HFF-Myc (cell line): ENCODE results near the gene RXRA.

Source experiments
- DNase-seq: peaks from one replicate; pipeline ENCODE4 v3.0.0-alpha.2; 2011; ENCODE audit warnings: low read depth; ENCODE audit errors: extremely low read depth
- H3K4me3 ChIP-seq: replicated peaks from 2 replicates; pipeline ENCODE4 v1.5.1; 2011; ENCODE audit warnings: low read depth, mild to moderate bottlenecking, control low read depth, low read length
- TF ChIP-seq, protein P1 (sequence below): IDR thresholded peaks from 2 replicates; pipeline ENCODE4 v1.5.1; 2012; ENCODE audit warnings: mild to moderate bottlenecking, low read depth, low read length, control low read depth; ENCODE audit errors: missing control alignments

The RXRA gene

GRCh38 chr9:134344068-134344799 lies 18.0 kb downstream of the RXRA start:
- TF ChIP-seq, protein P1, sequence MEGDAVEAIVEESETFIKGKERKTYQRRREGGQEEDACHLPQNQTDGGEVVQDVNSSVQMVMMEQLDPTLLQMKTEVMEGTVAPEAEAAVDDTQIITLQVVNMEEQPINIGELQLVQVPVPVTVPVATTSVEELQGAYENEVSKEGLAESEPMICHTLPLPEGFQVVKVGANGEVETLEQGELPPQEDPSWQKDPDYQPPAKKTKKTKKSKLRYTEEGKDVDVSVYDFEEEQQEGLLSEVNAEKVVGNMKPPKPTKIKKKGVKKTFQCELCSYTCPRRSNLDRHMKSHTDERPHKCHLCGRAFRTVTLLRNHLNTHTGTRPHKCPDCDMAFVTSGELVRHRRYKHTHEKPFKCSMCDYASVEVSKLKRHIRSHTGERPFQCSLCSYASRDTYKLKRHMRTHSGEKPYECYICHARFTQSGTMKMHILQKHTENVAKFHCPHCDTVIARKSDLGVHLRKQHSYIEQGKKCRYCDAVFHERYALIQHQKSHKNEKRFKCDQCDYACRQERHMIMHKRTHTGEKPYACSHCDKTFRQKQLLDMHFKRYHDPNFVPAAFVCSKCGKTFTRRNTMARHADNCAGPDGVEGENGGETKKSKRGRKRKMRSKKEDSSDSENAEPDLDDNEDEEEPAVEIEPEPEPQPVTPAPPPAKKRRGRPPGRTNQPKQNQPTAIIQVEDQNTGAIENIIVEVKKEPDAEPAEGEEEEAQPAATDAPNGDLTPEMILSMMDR, result no peak
- DNase-seq, result no peak

DNA sequence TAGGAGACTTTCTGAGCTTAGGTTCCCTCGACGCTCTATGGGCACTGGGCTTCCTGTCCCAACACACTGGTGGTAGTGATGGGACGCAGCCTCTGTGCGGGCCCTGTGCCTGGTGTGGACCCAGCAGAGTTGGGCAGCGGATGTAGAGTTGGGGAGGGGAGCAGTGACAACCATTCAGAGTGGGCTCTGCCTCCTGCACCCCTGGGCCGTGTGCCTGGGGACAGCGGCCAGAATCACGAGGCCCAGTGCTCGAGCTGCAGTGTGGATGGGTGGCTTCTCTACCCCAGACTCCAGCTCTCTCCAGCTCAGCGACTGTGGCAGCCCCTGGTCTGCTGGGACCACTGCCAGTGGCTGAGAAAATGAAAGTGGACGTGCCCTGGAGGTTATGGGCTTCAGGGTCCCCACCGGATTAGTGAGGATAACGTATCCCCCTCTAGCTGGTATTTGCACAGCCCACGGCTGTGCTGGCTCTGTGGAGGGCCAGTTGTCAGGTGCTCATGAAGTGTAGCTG lies 18.6 kb downstream of the RXRA start:
- DNase-seq, result no peak
- TF ChIP-seq, protein P1, result no peak

More at GRCh38 chr9:134344068-134344799, 18.0 kb downstream of the RXRA start:
- no peak overlapping the region for H3K4me3 ChIP-seq

GRCh38 chr9:134345737-134346136 lies 19.5 kb downstream of the RXRA start:
- no peak overlapping the region for H3K4me3 ChIP-seq
- TF ChIP-seq, protein P1, result no peak
- no peak for DNase-seq

More for the DNA sequence above, 18.6 kb downstream of the RXRA start:
- no peak overlapping the region for H3K4me3 ChIP-seq

- TF ChIP-seq, protein P1, result no peak
- DNase-seq, result no peak
- no peak overlapping the region for H3K4me3 ChIP-seq
Observed at GRCh38 chr9:134346151-134346550, 19.9 kb downstream of the RXRA start.

- no peak overlapping the region for H3K4me3 ChIP-seq
- no peak for DNase-seq
- TF ChIP-seq, protein P1, result no peak
Observed at GRCh38 chr9:134346840-134347583, 20.8 kb downstream of the RXRA start.

DNA sequence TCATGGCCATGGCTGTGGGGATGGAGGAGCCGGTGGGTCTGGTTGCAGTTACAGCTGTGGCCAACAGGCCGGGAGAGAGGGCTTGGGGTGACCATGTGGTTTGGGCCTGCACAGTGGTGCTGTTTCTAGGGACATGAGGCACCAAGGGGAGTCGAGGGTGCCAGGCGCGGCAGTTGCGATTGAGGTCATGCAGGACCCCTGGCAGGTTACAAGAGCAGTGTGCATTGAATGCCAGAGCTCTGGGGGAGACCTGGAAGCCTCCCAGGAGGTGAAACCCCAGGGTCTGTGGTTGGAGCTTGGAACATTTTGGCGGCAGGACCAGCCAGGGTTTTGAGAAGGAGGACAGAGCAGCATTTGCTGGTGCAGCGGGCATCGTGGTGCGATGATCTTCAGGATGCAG lies 21.7 kb downstream of the RXRA start:
- TF ChIP-seq, protein P1, result no peak
- H3K4me3 ChIP-seq, result no peak overlapping the region
- no peak for DNase-seq
